WI38 (cell line): Measurements from ENCODE around the gene SASH1.

Experiments
- H3K4me3 ChIP-seq: 2 replicates; pipeline ENCODE4 v1.5.1; 2011; ENCODE audit warnings: low read depth, mild to moderate bottlenecking, control low read depth, low read length
- TF ChIP-seq, protein P1 (sequence below): IDR thresholded peaks from 2 replicates; pipeline ENCODE4 v1.5.1; 2012; ENCODE audit warnings: low read depth, mild to moderate bottlenecking, control low read depth, low read length

The SASH1 gene

DNA sequence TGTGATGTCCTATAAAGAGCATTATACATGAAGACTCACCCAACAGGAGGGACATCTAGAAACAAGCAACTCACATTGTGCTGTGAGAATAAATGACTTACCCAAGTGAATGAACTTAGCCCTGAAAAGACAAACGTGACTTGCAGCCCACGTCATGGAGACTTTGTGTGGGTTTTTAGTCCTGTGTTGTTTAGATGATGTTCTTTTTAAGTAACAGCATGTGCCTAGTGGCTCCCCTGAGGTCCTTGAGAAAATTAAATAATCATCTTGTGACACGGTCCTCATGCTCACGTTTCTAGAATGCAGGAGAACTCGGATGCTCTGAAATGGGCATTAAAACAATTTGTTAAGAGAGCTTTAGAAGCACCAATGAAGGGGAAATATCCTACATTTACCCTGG, 165.1 kb downstream of the SASH1 start:
- TF ChIP-seq, protein P1, sequence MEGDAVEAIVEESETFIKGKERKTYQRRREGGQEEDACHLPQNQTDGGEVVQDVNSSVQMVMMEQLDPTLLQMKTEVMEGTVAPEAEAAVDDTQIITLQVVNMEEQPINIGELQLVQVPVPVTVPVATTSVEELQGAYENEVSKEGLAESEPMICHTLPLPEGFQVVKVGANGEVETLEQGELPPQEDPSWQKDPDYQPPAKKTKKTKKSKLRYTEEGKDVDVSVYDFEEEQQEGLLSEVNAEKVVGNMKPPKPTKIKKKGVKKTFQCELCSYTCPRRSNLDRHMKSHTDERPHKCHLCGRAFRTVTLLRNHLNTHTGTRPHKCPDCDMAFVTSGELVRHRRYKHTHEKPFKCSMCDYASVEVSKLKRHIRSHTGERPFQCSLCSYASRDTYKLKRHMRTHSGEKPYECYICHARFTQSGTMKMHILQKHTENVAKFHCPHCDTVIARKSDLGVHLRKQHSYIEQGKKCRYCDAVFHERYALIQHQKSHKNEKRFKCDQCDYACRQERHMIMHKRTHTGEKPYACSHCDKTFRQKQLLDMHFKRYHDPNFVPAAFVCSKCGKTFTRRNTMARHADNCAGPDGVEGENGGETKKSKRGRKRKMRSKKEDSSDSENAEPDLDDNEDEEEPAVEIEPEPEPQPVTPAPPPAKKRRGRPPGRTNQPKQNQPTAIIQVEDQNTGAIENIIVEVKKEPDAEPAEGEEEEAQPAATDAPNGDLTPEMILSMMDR = no peak
- H3K4me3 ChIP-seq = peak overlapping the region; percentile 69

DNA sequence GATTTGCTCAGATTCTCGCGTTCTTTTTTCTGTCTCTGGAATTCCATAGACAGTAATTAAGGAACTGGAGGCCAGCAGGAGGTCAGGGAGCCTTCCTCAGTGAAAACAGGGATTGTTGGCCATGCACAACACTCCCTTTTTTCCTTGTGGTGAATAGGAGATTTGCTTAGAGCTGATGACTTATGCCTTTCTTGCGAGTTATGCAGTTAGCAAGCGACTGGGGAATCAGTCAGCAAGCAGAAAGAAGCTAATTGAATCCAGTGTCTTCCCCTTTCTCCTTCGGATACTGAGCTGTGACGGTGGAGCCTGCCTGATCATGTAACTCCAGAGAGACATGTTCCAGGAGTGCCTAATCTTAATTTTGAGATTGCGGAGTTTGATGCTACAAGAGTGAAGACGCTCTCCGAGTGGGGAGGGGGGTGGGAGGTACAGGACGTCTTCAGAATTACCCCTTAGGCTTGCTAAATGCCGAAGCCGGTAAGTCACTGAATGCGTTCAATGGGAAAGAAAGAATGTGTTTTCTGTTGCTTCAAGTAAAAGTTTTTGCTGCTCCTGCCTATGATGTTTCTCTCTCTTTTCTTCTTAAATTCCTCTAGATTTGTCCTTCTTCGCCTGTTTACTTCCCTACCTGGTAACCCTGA, 165.9 kb downstream of the SASH1 start:
- peak overlapping the region; percentile 69 for H3K4me3 ChIP-seq
- TF ChIP-seq, protein P1 = no peak

DNA sequence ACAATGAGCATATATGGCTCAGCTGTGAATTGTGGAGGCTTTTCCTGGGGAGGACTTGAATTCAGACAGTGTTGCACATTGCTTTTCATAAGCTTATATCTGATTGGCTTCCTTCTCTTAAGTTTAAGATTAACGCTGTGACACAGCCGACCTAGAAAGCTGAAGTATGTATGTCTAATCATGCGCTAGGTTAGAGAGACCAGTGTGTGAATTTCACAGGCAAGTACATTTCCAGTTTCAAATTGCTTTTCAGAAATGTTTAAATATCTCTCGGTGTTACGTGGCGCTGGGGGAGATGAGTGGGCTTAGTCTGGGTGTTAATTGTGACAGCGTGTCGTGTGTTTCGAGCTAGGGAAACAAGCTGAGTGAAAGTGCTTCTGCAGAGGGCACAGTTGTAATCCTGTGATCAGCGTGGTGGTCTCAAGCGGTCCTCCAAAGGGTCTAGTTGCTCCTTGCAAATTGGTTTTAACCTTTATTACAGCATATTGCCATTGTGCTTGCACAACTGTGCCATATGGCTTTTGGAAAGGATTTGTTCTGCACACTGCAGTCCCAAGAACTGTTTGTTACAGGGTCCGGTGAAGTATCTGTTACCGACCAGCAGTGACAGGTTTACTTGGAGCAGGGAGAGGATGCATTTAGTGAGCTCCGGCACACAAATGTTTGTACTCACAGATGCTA, 166.6 kb downstream of the SASH1 start:
- peak overlapping the region; percentile 69 for H3K4me3 ChIP-seq
- TF ChIP-seq, protein P1 = no peak

DNA sequence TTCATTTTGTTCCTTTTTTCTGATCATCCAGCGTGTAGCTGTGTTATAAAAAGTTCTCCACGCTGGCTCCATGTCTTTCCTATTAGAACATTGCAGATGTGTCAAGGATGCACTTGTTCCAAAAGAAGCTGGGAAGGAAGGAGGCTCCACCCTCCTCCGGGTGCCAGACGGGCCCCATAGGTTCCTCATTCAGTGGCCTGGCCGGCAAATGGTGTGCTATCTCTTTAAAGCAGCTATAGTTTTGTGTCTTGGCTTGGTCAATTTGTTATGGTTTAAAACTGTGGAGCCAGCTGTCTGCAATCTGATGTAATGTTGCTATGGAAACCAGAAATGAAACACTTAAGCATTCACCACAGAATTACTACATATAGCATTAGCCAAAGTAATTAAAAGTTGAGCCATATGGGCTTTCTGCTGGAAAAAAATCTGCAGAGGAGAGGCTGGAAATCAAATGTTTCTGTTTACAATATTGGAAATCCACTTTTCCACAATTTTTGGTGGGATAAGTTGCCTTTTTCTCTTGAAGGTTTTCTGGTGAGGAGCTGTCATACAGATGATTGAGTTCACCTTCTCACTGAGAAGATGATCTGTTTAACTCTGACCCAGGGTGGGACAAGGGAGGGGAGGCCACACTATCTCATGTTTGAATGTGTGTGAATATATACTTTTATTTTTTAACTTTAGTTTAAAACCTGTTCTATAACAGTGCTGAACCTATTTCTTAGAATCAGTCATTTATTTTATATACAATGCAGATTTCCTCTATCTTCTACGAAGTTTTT, 167.4 kb downstream of the SASH1 start:
- TF ChIP-seq, protein P1 = no peak
- peak overlapping the region; percentile 69 for H3K4me3 ChIP-seq

DNA sequence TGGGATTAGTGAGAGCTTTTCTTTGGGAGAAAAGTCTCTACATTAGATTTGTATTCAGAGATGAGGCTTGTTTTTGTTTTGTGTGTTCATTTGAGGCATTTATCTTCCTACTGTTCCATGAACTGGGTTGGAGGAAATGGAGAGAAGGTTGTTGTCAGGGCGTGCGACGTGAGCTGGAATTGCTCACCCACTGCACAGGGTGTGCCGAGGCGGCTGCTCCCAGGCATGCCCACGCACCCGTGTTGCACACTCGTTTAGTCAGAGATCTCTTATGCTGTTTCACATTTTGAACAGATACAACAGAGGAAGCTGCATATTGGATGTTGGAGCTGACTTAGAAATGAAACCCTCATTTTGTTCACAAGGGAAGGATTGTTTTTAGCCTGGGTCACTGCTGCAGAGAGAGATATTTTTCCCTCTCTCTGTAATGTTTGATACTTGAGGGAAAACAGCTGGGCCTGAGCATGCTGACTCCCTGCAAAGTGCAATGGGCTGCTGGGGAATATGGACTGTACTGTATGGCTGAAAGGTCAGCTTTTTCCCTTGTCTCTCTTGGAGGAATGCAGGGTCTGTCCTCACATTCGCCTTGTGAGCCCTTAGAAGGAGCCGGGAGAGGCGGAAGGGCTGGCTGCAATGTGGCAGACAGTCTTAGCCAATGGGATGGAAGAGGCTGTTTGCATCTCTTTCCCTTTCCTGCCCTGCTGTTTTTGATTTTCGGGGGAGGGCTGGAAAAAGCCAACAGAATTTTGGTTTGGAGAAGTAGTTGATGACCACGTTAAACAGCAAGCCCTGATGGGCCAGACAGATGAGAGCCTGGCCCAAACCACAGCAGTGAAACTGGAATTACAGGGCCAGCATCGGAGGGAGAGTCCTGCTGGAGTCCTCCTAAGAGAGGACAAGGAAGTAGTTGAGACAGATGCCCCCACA, 170.8 kb downstream of the SASH1 start:
- TF ChIP-seq, protein P1 = no peak
- no peak overlapping the region for H3K4me3 ChIP-seq

DNA sequence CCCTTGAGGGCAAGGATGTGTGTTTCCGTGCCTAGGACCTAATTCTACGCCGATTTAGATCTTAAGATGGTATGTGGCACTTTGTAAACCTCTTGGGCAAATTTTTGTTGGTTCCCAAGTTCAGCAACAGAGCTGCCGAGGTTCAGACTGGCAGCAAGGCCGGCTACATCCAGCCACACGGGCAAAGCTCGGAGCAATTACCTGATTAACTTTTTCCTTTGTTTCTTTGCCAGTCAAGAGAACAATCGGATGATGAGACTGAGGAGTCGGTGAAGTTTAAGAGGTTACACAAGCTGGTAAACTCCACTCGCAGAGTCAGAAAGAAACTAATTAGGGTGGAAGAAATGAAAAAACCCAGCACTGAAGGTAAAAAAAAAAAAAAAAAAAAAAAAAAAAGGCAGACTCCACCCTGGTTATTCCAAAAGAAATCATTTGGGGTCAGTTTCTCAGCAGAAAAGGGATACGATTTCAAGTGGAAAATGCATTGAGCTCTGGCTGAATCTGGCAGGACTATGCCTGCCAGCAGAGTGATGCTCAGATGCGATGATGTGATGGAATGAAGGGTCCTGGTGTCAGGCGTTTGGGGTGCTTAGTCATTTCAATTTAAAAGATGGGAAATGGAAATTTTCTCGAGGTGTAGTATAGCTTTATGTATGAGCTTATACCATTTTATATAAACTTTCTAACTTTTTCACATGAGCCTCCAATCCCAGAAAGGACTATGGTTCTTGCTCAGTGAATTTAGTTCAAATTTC, 171.6 kb downstream of the SASH1 start:
- TF ChIP-seq, protein P1 = no peak
- H3K4me3 ChIP-seq = no peak overlapping the region
